ENCODE results near the gene ITK. TPM values are rescaled to one million over a fixed set of nuclear protein-coding genes. Genes with fewer than 3 reads are reported as not detected.

Gene ITK
- polyA plus RNA-seq, 2 of the 4 experiments (the other 2 are of a cell fraction), result not detected

DNA sequence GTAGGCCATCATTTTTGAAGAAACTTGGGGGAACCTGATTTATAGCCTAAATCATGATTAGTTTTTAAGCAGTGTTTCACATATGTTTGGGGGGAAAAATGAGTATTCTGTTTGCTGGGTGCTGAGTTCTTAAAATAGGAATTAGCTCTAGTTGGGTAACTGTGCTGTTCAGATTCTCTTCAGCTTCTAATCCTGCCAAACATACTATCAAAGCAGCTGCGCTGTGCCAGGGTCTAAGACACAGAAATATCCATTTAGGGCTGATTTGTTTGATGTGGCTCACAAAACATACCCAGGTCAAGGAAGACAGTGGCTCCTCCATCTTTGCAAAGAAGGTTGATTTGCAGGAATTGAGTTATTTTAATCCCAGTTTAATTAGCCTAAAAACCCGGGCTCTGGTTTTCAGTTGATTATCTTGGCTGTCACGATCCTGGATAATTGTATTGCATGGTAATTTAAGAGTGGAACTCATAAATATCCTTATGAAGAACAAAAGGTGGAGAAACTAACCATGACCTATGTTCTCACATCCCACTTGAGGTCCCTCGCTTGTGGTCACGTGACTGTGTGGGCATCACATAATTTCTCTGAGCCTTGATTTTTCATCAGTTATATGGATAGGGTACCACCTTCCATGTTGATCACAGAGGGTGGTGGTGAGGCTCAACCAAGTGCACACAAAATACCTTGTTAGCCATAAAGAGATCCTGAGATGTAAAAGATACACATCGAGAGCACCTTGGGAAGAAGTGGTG, 104.0 kb downstream of the ITK start:
- WGBS (ENCODE audit: missing lambda C conversion rate), result 92% methylated on average over 6 of the region's 6 CpGs
- ChIA-PET CTCF (interaction anchor here (0.7 to 1.8 kb wide), 2 partner anchors 28 to 58 kb away, joined by 3 to 4 read pairs; no protein-coding TSS in a partner anchor), POLR2A (no interaction called here)
- Histone ChIP-seq H3K4me3 (no peak overlapping the region), H3K4me1 (peaks cover 5% of the 10 kb centered on the region), H3K4me2 (no peak overlapping the region), H3K27ac (no peak overlapping the region), H3K9me3 (no peaks in the 10 kb centered on the region)
- DNase-seq (ENCODE audit: low read depth in 1 of 2, low spot score in 1 of 2) (no peak), ATAC-seq (no peak), FAIRE-seq (no peak)
- TF ChIP-seq MAZ (IDR thresholded peaks at IDR 0.05; ENCODE audit: borderline replicate concordance, low read depth, low read length), result no peak
- TF ChIP-seq, protein P1, sequence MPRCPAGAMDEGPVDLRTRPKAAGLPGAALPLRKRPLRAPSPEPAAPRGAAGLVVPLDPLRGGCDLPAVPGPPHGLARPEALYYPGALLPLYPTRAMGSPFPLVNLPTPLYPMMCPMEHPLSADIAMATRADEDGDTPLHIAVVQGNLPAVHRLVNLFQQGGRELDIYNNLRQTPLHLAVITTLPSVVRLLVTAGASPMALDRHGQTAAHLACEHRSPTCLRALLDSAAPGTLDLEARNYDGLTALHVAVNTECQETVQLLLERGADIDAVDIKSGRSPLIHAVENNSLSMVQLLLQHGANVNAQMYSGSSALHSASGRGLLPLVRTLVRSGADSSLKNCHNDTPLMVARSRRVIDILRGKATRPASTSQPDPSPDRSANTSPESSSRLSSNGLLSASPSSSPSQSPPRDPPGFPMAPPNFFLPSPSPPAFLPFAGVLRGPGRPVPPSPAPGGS (IDR thresholded peaks at IDR 0.05), result no peak
- no peak for TF ChIP-seq TFCP2L1 (CRISPR knock-in tag; IDR thresholded peaks at IDR 0.05)
- TF ChIP-seq, protein P2, sequence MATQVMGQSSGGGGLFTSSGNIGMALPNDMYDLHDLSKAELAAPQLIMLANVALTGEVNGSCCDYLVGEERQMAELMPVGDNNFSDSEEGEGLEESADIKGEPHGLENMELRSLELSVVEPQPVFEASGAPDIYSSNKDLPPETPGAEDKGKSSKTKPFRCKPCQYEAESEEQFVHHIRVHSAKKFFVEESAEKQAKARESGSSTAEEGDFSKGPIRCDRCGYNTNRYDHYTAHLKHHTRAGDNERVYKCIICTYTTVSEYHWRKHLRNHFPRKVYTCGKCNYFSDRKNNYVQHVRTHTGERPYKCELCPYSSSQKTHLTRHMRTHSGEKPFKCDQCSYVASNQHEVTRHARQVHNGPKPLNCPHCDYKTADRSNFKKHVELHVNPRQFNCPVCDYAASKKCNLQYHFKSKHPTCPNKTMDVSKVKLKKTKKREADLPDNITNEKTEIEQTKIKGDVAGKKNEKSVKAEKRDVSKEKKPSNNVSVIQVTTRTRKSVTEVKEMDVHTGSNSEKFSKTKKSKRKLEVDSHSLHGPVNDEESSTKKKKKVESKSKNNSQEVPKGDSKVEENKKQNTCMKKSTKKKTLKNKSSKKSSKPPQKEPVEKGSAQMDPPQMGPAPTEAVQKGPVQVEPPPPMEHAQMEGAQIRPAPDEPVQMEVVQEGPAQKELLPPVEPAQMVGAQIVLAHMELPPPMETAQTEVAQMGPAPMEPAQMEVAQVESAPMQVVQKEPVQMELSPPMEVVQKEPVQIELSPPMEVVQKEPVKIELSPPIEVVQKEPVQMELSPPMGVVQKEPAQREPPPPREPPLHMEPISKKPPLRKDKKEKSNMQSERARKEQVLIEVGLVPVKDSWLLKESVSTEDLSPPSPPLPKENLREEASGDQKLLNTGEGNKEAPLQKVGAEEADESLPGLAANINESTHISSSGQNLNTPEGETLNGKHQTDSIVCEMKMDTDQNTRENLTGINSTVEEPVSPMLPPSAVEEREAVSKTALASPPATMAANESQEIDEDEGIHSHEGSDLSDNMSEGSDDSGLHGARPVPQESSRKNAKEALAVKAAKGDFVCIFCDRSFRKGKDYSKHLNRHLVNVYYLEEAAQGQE (IDR thresholded peaks at IDR 0.05), result no peak
- TF ChIP-seq, protein P3, sequence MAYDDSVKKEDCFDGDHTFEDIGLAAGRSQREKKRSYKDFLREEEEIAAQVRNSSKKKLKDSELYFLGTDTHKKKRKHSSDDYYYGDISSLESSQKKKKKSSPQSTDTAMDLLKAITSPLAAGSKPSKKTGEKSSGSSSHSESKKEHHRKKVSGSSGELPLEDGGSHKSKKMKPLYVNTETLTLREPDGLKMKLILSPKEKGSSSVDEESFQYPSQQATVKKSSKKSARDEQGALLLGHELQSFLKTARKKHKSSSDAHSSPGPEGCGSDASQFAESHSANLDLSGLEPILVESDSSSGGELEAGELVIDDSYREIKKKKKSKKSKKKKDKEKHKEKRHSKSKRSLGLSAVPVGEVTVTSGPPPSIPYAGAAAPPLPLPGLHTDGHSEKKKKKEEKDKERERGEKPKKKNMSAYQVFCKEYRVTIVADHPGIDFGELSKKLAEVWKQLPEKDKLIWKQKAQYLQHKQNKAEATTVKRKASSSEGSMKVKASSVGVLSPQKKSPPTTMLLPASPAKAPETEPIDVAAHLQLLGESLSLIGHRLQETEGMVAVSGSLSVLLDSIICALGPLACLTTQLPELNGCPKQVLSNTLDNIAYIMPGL (CRISPR knock-in tag; IDR thresholded peaks at IDR 0.05; ENCODE audit: borderline replicate concordance), result no peak
- no peak for TF ChIP-seq NPAS2 (CRISPR knock-in tag; IDR thresholded peaks at IDR 0.05; ENCODE audit: borderline replicate concordance)
- TF ChIP-seq FOSB (CRISPR knock-in tag; IDR thresholded peaks at IDR 0.05), result no peak
- TF ChIP-seq, protein P4, sequence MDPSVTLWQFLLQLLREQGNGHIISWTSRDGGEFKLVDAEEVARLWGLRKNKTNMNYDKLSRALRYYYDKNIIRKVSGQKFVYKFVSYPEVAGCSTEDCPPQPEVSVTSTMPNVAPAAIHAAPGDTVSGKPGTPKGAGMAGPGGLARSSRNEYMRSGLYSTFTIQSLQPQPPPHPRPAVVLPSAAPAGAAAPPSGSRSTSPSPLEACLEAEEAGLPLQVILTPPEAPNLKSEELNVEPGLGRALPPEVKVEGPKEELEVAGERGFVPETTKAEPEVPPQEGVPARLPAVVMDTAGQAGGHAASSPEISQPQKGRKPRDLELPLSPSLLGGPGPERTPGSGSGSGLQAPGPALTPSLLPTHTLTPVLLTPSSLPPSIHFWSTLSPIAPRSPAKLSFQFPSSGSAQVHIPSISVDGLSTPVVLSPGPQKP (IDR thresholded peaks at IDR 0.05; ENCODE audit: low read depth, low read length), result no peak
- TF ChIP-seq, protein P5, sequence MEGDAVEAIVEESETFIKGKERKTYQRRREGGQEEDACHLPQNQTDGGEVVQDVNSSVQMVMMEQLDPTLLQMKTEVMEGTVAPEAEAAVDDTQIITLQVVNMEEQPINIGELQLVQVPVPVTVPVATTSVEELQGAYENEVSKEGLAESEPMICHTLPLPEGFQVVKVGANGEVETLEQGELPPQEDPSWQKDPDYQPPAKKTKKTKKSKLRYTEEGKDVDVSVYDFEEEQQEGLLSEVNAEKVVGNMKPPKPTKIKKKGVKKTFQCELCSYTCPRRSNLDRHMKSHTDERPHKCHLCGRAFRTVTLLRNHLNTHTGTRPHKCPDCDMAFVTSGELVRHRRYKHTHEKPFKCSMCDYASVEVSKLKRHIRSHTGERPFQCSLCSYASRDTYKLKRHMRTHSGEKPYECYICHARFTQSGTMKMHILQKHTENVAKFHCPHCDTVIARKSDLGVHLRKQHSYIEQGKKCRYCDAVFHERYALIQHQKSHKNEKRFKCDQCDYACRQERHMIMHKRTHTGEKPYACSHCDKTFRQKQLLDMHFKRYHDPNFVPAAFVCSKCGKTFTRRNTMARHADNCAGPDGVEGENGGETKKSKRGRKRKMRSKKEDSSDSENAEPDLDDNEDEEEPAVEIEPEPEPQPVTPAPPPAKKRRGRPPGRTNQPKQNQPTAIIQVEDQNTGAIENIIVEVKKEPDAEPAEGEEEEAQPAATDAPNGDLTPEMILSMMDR (IDR thresholded peaks at IDR 0.05), result no peak
- TF ChIP-seq KDM1A (IDR thresholded peaks at IDR 0.05; ENCODE audit: low read depth), result no peak
- TF ChIP-seq HEYL (CRISPR knock-in tag; IDR thresholded peaks at IDR 0.05), result no peak
- TF ChIP-seq CBX8 (IDR thresholded peaks at IDR 0.05), result no peak
- TF ChIP-seq CHD2 (IDR thresholded peaks at IDR 0.05; ENCODE audit: low read length, partially characterized antibody), result no peak
- no peak for TF ChIP-seq EHMT2 (IDR thresholded peaks at IDR 0.05; ENCODE audit: low read depth)
- TF ChIP-seq ZNF302 (CRISPR knock-in tag; IDR thresholded peaks at IDR 0.05), result no peak
- TF ChIP-seq POLR2AphosphoS2 (conservative IDR thresholded peaks at IDR 0.05; ENCODE audit: low read length), result no peak

All from A549 (cell line).